Adipose tissue (tissue), 3 donors: ENCODE data around the gene OTUD7B. TPM values are rescaled to one million over a fixed set of nuclear protein-coding genes. Genes with fewer than 3 reads are reported as not detected.
"Not testable (repeated sequence)": the region's sequence is repeated elsewhere in the genome, so short reads cannot be mapped to it uniquely, and the experiment has no call there.

Source experiments
- H3K27ac ChIP-seq: one replicate; pipeline ENCODE4 v1.5.1; 2013; ENCODE audit warnings: low read depth, low read length
- WGBS, 3 donors: extraction: QIAGEN DNeasy Blood & Tissue Kit; methylation state at CpG; one replicate each; pipeline ENCODE4 v1.1.7; 2013; 5-methylcytosine and 5-hydroxymethylcytosine counted together
- polyA plus RNA-seq, 3 donors: library from polyadenylated mRNA; stranded (reverse); fragments of 200-250 nt; gene quantifications; one replicate each; pipeline ENCODE4 v1.2.3, GENCODE V29; 2013
- donor health status: healthy with polysubstance abuse.
- donor health status: Bipolar disorder and iron deficiency.
- donor health status: healthy.

Gene OTUD7B
- 1 to 10 TPM; 2.4 to 8.2 (median 7.5) TPM for polyA plus RNA-seq

- WGBS, 3 donors: 0 to 1% (median 1%) methylated on average over 56 to 59 of the region's 59 CpGs
- H3K27ac ChIP-seq: peak within 1 kb of the TSS; percentile 36
These were observed at the start of gene OTUD7B for GRCh38 chr1:150010393-150011115. TSS of gene OTUD7B (minus strand) at chr1:150010726. CDS start at chr1:149977510, 33,216 bp downstream.

- WGBS, 3 donors: 66 to 83% (median 81%) methylated on average over 4 of the region's 4 CpGs
- H3K27ac ChIP-seq: no peak overlapping the region
These were observed 49.7 kb upstream of the OTUD7B start for GRCh38 chr1:150060260-150060659.

- no peak overlapping the region for H3K27ac ChIP-seq
- 37 to 51% (median 47%) methylated on average over 1 of the region's 1 CpG for WGBS, 3 donors
These were observed 45.9 kb upstream of the OTUD7B start for GRCh38 chr1:150056407-150056806.

- not testable (repeated sequence) for H3K27ac ChIP-seq
- 93 to 94% (median 93%) methylated on average over 4 of the region's 4 CpGs for WGBS, 3 donors
These were observed 45.0 kb upstream of the OTUD7B start for GRCh38 chr1:150055507-150055906.

- 28 to 59% (median 35%) methylated on average over 3 of the region's 3 CpGs for WGBS, 3 donors
- H3K27ac ChIP-seq: no peak overlapping the region
These were observed 43.4 kb upstream of the OTUD7B start for GRCh38 chr1:150053926-150054325.

- H3K27ac ChIP-seq: not testable (repeated sequence)
- WGBS, 3 donors: 26 to 45% (median 31%) methylated on average over 3 of the region's 3 CpGs
These were observed 41.4 kb upstream of the OTUD7B start for GRCh38 chr1:150051905-150052412.

- H3K27ac ChIP-seq: no peak overlapping the region
- WGBS, 3 donors: 45 to 61% (median 46%) methylated on average over 7 of the region's 7 CpGs
These were observed 40.5 kb upstream of the OTUD7B start for GRCh38 chr1:150051089-150051373.

GRCh38 chr1:150049926-150050325, 39.4 kb upstream of the OTUD7B start:
- 78 to 95% (median 89%) methylated on average over 2 of the region's 2 CpGs for WGBS, 3 donors
- no peak overlapping the region for H3K27ac ChIP-seq

- no peak overlapping the region for H3K27ac ChIP-seq
These were observed 23.8 kb upstream of the OTUD7B start for GRCh38 chr1:150034336-150034735.

GRCh38 chr1:150028322-150028721, 17.8 kb upstream of the OTUD7B start:
- WGBS, 3 donors: 96 to 100% (median 96%) methylated on average over 1 of the region's 1 CpG
- H3K27ac ChIP-seq: no peak overlapping the region

GRCh38 chr1:150024156-150024555, 13.6 kb upstream of the OTUD7B start:
- WGBS, 3 donors: 74 to 91% (median 89%) methylated on average over 2 of the region's 2 CpGs
- no peak overlapping the region for H3K27ac ChIP-seq

- no peak overlapping the region for H3K27ac ChIP-seq
- WGBS, 3 donors: 44 to 84% (median 82%) methylated on average over 6 of the region's 6 CpGs
These were observed 11.8 kb upstream of the OTUD7B start for GRCh38 chr1:150022357-150022756.

GRCh38 chr1:150021191-150021694, 10.7 kb upstream of the OTUD7B start:
- H3K27ac ChIP-seq: no peak overlapping the region
- 21 to 74% (median 66%) methylated on average over 5 of the region's 5 CpGs for WGBS, 3 donors

- no peak overlapping the region for H3K27ac ChIP-seq
- WGBS, 3 donors: 71 to 96% (median 91%) methylated on average over 2 of the region's 2 CpGs
These were observed 10.2 kb upstream of the OTUD7B start for GRCh38 chr1:150020711-150021110.

- no peak overlapping the region for H3K27ac ChIP-seq
- WGBS, 3 donors: 79 to 93% (median 80%) methylated on average over 4 of the region's 4 CpGs
These were observed 7.6 kb upstream of the OTUD7B start for GRCh38 chr1:150018165-150018564.

- no peak overlapping the region for H3K27ac ChIP-seq
These were observed 6.8 kb upstream of the OTUD7B start for GRCh38 chr1:150017206-150017750.

GRCh38 chr1:150015651-150016131, 5.2 kb upstream of the OTUD7B start:
- 74 to 81% (median 78%) methylated on average over 4 of the region's 4 CpGs for WGBS, 3 donors
- H3K27ac ChIP-seq: no peak overlapping the region

GRCh38 chr1:150012611-150013010, 2.1 kb upstream of the OTUD7B start:
- H3K27ac ChIP-seq: no peak overlapping the region
- WGBS, 3 donors: 85 to 96% (median 94%) methylated on average over 1 of the region's 1 CpG

GRCh38 chr1:150009604-150010392, 728 bp downstream of the OTUD7B start:
- H3K27ac ChIP-seq: no peak overlapping the region
- WGBS, 3 donors: 0 to 1% (median 1%) methylated on average over 28 to 29 of the region's 29 CpGs
